ENCODE results near the gene LYG1. TPM values are rescaled to one million over a fixed set of nuclear protein-coding genes. Genes with fewer than 3 reads are reported as not detected.

Gene LYG1
- total and polyA plus RNA-seq, 9 of the 15 experiments (the other 6 are each of a cell fraction or from before 2014, with no cell fraction given) = 0.64 to 2.6 (median 1.2) TPM

GRCh38 chr2:99335911-99336803, 35.2 kb upstream of the LYG1 start, which contains the start of gene TXNDC9 (continued):
- peak; percentile 98 for TF ChIP-seq GABPB1 (CRISPR knock-in tag; IDR thresholded peaks at IDR 0.05)
- TF ChIP-seq ZNF707 (CRISPR knock-in tag; conservative IDR thresholded peaks at IDR 0.05) = no peak
- peak; percentile 66; the same call in 1 of the 2 replicates for TF ChIP-seq NKRF (IDR thresholded peaks at IDR 0.05; ENCODE audit: borderline replicate concordance)
- no peak for TF ChIP-seq HMG20A (CRISPR knock-in tag; conservative IDR thresholded peaks at IDR 0.05)
- peak; percentile 49; the same call in 1 of the 2 replicates for TF ChIP-seq NFIC (IDR thresholded peaks at IDR 0.05)
- TF ChIP-seq ZNF318 (IDR thresholded peaks at IDR 0.05; ENCODE audit: borderline replicate concordance in 1 of 2, low read depth in 1 of 2) = no peak
- TF ChIP-seq SREBF1 (IDR thresholded peaks at IDR 0.05; ENCODE audit: borderline replicate concordance, low read depth, low read length) = peak; percentile 29; the same call in 1 of the 2 replicates
- 0 out of 2 replicates have a peak, but pooled peaks have one; percentile 30 for TF ChIP-seq ZHX1 (conservative IDR thresholded peaks at IDR 0.05; ENCODE audit: low read length)
- peak; percentile 23; the same call in 1 of the 2 replicates for TF ChIP-seq GTF2F1 (IDR thresholded peaks at IDR 0.05; ENCODE audit: low read depth, low read length)
- peak; percentile 88 for TF ChIP-seq NEUROD1 (IDR thresholded peaks at IDR 0.05; ENCODE audit: borderline replicate concordance, low read depth, low read length, partially characterized antibody)
- TF ChIP-seq CEBPB (tag; IDR thresholded peaks at IDR 0.05) = peak; percentile 99
- TF ChIP-seq CHD2 (IDR thresholded peaks at IDR 0.05; ENCODE audit: low read depth, low read length) = peak; percentile 92
- peak; percentile 78 for TF ChIP-seq ZFX (CRISPR knock-in tag; IDR thresholded peaks at IDR 0.05)
